Right atrium auricular region (tissue), 2 donors: ENCODE measurements around the gene OR10J1. TPM values are rescaled to one million over a fixed set of nuclear protein-coding genes. Genes with fewer than 3 reads are reported as not detected.

Experiments used
- DNase-seq: peaks from one replicate; pipeline ENCODE4 v3.0.0-alpha.2; 2019; ENCODE audit warnings: low spot score
- H3K27ac ChIP-seq, 2 donors: fragments of 200-600 bp; sonication (generic); 1 replicate in 1 of 2; 2 replicates in 1 of 2; pipeline ENCODE4 v1.5.1; 2016 to 2019
- H3K27me3 ChIP-seq, 2 donors: fragments of 200-600 bp; sonication (generic); one replicate each; pipeline versions ENCODE4 v1.5.1 to v1.6.0; 2017 to 2019
- H3K36me3 ChIP-seq: fragments of 200-600 bp; sonication (generic); one replicate; pipeline ENCODE4 v1.5.1; 2016
- H3K4me1 ChIP-seq, 2 donors: fragments of 200-600 bp; sonication (generic); one replicate each; pipeline versions ENCODE4 v1.5.1 to v1.6.0; 2017 to 2019
- H3K4me3 ChIP-seq, 2 donors: fragments of 200-600 bp; sonication (generic); 1 replicate in 1 of 2; 2 replicates in 1 of 2; pipeline ENCODE4 v1.5.1; 2017 to 2019; ENCODE audit warnings: mild to moderate bottlenecking in 1 of 2, moderate library complexity in 1 of 2
- H3K9me3 ChIP-seq, 2 donors: fragments of 200-600 bp; sonication (generic); one replicate each; pipeline ENCODE4 v1.5.1; 2019
- total RNA-seq, 2 donors: library from RNA; depleted of rRNA; stranded (reverse); fragments of >200 nt; gene quantifications; one replicate each; pipeline ENCODE4 v1.1.0, GENCODE V29; 2016
- TF ChIP-seq, protein P1 (sequence below), 2 donors: fragments of 200-600 bp; sonication (generic); IDR thresholded peaks; one replicate each; pipeline ENCODE4 v1.5.1; 2019; ENCODE audit warnings: antibody characterized with exemption in 2 of 2

OR10J1 gene, protein sequence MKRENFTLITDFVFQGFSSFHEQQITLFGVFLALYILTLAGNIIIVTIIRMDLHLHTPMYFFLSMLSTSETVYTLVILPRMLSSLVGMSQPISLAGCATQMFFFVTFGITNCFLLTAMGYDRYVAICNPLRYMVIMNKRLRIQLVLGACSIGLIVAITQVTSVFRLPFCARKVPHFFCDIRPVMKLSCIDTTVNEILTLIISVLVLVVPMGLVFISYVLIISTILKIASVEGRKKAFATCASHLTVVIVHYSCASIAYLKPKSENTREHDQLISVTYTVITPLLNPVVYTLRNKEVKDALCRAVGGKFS
- not detected for total RNA-seq

DNA sequence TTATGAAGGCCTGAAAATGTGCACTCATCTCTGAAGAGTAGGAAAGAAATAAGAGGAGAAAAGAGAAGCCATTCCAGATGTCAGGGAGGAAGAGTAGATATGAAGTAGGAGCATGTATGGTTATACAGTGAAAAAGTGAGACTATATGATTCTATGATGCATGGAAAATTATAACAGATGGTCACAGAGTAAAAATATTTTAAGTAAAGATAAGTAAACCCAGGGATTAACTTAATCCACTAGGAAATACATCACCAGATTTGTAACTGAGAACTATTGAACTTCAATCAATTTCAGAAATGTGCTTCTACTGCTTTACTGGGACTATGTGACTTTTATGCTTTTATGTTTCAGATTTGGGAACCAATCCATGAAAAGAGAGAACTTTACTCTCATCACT is at the start of gene OR10J1:
OR10J1 (plus strand) TSS at position 301 of the 400 bp plus-strand sequence; CDS start at position 371, 70 bp downstream.
- H3K4me3 ChIP-seq, result no peak within 1 kb of the TSS
- no peaks in the 10 kb centered on the region for H3K27me3 ChIP-seq
- no peak within 1 kb of the TSS for H3K27ac ChIP-seq
- TF ChIP-seq, protein P1, sequence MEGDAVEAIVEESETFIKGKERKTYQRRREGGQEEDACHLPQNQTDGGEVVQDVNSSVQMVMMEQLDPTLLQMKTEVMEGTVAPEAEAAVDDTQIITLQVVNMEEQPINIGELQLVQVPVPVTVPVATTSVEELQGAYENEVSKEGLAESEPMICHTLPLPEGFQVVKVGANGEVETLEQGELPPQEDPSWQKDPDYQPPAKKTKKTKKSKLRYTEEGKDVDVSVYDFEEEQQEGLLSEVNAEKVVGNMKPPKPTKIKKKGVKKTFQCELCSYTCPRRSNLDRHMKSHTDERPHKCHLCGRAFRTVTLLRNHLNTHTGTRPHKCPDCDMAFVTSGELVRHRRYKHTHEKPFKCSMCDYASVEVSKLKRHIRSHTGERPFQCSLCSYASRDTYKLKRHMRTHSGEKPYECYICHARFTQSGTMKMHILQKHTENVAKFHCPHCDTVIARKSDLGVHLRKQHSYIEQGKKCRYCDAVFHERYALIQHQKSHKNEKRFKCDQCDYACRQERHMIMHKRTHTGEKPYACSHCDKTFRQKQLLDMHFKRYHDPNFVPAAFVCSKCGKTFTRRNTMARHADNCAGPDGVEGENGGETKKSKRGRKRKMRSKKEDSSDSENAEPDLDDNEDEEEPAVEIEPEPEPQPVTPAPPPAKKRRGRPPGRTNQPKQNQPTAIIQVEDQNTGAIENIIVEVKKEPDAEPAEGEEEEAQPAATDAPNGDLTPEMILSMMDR (IDR thresholded peaks at IDR 0.05), result no peak
- H3K4me1 ChIP-seq, result peaks cover 0 to 6% of the 10 kb centered on the region in 2 donors
- DNase-seq, result no peak
- H3K36me3 ChIP-seq, result no peaks in the 10 kb centered on the region
- H3K9me3 ChIP-seq, result no peaks in the 10 kb centered on the region

DNA sequence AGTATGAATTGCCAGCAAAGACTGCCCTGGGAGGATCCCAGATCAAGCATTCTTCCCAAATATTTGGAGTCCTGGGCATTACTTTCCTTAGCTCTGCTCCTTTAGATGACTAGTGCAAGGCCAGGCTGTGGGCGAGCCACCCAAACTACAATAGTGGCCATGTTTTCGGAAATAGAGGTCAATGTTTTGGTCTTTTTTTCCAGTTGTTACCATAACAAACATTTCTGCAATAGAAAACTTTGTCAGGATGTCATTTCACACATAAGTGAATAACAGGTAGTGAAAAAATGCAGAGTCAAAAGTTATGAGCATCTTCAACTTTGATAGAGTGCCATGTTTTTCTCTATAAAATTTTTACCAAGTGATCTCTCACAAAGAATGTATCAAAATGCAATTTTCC is 32.7 kb upstream of the OR10J1 start:
- H3K9me3 ChIP-seq, result no peaks in the 10 kb centered on the region
- no peak overlapping the region for H3K4me3 ChIP-seq
- no peak overlapping the region for H3K27ac ChIP-seq
- no peaks in the 10 kb centered on the region for H3K4me1 ChIP-seq
- no peaks in the 10 kb centered on the region for H3K27me3 ChIP-seq
- H3K36me3 ChIP-seq, result no peaks in the 10 kb centered on the region
- no peak for DNase-seq
- TF ChIP-seq, protein P1 (IDR thresholded peaks at IDR 0.05), result no peak

DNA sequence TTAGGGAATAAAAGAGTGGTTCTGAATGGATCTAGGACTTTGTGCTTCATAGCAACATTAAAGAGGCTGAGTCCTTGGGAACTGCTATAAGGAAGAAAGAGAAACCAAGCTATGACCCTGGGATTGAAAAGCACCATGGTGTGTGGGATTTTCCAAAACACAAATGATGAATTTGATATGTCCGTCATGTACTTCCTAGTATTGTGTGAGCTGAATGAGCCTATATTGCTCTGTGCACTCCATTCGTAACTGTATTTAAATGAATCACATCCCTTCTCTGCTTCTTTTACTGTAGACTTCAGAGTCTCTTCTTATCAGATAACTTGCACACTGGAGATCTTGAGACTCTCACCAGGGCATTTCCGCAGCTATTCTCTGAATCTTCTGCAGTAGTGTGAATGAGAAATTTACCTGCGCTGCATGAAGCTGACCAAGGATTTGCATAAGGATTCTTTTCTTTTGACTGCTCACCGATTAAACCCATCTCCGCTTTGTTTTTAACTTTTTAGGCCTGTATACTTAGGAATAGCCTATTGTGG is 30.6 kb upstream of the OR10J1 start:
- Histone ChIP-seq H3K27ac (no peak overlapping the region), H3K9me3 (no peaks in the 10 kb centered on the region), H3K4me1 (no peaks in the 10 kb centered on the region), H3K27me3 (no peaks in the 10 kb centered on the region), H3K4me3 (no peak overlapping the region), H3K36me3 (no peaks in the 10 kb centered on the region)
- TF ChIP-seq, protein P1 (IDR thresholded peaks at IDR 0.05), result no peak
- no peak for DNase-seq

DNA sequence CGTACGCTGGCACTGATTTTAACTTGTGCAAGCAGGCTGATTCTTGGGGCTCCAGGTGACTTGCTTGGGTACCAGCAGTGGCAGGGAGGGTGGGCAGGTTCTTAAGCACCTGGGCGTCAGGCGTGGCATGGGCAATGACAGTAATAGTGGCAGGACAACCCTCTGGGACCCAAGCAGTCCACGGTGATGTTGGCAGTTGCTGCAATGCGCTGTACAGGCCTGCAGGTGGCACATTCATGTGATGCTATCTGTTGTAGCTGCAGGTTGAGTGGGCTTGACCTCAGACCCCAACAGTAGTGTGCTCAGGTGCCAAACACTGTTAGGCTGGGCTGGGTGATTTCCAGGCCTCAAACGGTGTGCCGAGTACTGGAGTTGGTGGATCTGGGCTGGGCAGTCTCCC is 17.7 kb upstream of the OR10J1 start:
- no peaks in the 10 kb centered on the region for H3K4me1 ChIP-seq
- no peak overlapping the region for H3K27ac ChIP-seq
- TF ChIP-seq, protein P1 (IDR thresholded peaks at IDR 0.05), result no peak
- H3K36me3 ChIP-seq, result no peaks in the 10 kb centered on the region
- no peaks in the 10 kb centered on the region for H3K27me3 ChIP-seq
- H3K4me3 ChIP-seq, result no peak overlapping the region
- DNase-seq, result no peak
- peaks cover 0 to 34% of the 10 kb centered on the region in 2 donors for H3K9me3 ChIP-seq

DNA sequence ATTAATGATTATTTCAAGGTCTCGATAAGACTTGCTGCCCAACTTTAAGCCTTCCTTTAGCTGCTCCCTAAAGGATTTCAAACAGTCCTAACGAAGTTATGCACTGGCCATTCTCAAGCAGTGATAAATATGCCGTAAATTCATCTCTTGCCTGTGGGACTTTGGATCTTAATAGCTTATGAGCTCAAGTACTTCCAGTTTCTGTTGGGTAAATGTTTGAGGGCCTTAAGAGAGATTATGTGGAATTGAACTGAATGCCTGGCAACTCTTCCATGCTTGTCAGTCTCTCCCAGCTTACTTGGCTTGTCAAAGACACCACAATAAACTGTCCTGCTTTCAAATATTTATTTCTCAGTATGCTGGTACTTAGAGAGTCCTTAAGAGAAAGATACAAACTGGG is 11.0 kb upstream of the OR10J1 start:
- Histone ChIP-seq H3K9me3 (no peaks in the 10 kb centered on the region), H3K27me3 (no peaks in the 10 kb centered on the region), H3K27ac (no peak overlapping the region), H3K36me3 (no peaks in the 10 kb centered on the region), H3K4me3 (no peak overlapping the region), H3K4me1 (no peaks in the 10 kb centered on the region)
- TF ChIP-seq, protein P1 (IDR thresholded peaks at IDR 0.05), result no peak
- DNase-seq, result no peak
